Iris pigment epithelial cell (primary cell): ENCODE data around the gene BACH1.

Source experiments
- DNase-seq: peaks from one replicate; pipeline ENCODE4 v3.0.0-alpha.2; 2011; ENCODE audit warnings: low read depth

Gene BACH1

DNA sequence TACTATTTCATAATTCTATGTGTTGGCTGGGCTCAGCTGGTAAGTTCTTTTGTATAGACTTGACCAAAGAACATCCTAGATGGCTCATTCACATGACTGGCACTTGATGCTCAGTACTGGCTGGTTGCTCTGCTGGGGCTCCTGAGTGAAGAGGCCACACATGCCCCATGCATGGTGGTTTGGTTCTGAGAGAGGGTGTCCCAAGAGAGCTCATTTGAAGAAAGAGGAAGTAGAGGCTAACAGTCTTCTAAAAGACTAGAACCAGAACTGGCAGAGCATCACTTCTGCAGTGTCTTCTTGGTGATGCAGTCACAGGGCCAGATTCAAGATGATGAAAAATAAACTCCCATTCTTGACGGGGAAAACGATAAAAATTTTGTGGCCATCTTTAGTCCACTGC is 5.2 kb upstream of the BACH1 start:
- DNase-seq = no peak

DNA sequence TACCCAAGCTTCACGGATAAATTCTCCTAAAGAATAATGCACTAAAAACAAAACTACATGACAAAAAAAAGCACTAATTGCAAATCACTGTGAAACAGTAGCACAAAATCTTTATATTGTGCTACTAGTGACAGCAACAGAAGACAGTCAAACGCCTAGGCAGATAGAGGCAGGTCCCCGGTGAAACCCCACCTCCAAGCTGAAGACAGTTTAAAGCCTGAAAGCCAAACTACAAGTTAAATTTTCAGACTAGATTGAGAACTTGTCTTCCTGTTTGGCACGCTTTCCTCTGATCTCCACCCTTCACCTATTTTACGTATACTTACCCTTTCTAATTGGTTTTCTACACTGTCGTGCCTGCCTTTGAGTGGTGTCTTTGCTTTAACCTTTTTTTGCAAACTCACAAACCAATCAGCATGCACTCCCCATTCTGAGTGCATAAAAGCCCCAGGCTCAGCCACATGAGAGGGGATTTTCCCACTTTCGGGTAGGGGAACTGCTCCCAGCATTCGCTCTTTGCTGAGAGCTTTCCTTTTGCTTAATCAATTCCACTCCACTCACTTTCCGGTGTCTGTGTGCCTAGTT is 3.6 kb upstream of the BACH1 start:
- DNase-seq = no peak

DNA sequence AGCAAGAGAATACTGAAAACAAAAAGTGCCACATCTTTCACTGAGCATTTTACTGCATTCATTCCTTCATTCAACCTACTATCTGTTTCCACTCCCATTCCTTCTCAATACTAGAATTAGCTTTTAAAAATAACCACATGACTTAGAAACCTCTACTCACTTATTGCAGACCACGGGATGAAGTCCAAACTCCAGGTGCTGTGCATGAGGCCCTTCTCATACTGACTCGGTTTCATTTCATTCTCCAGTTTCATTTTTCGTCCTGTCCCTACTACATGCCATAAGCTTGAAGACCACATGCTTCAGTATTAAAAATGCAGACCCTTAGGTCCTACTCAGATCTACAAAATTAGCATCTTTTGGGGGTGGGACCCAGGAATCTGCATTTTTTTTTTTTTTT is 2.3 kb upstream of the BACH1 start:
- DNase-seq = no peak

DNA sequence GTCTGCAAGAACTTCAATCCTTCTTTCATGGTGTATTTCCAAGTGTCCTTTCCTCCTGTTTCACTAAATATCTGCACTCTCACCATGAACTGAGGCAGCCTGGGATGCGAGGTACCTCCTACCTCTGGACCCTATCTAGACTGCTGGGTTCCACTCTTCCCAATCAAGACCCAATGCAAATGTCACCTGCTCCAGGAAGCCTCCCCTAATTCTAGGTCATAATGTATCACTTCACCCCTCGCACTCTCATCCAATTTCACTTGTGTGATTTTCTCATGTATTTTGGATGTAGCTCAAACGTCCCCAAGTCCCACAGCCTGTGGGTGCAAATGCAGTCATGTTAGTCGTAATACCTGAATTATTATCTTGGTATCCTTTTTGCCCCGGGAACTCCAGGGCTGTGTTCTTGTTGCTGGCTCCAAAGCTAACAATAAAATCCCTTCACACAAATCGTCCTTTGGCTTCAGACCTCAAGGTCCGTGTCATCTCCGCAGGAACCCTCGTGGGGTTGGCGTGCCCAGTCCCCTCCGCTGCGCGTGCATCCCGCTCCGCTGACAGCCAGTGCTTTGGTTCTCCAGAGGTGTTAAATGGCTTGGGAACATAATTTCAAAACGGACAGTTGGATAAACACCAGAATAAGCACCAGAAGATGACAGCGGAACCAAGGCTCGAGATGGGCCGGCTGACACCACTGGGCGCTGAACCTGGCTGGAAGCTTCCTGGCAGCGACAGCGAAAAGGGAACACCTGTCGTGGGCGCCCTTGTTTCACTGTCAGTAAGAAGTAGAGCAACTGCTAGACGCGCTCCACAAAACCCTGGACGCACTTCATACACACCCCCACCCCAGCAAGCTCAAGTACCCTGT is 1.0 kb upstream of the BACH1 start:
- no peak for DNase-seq

DNA sequence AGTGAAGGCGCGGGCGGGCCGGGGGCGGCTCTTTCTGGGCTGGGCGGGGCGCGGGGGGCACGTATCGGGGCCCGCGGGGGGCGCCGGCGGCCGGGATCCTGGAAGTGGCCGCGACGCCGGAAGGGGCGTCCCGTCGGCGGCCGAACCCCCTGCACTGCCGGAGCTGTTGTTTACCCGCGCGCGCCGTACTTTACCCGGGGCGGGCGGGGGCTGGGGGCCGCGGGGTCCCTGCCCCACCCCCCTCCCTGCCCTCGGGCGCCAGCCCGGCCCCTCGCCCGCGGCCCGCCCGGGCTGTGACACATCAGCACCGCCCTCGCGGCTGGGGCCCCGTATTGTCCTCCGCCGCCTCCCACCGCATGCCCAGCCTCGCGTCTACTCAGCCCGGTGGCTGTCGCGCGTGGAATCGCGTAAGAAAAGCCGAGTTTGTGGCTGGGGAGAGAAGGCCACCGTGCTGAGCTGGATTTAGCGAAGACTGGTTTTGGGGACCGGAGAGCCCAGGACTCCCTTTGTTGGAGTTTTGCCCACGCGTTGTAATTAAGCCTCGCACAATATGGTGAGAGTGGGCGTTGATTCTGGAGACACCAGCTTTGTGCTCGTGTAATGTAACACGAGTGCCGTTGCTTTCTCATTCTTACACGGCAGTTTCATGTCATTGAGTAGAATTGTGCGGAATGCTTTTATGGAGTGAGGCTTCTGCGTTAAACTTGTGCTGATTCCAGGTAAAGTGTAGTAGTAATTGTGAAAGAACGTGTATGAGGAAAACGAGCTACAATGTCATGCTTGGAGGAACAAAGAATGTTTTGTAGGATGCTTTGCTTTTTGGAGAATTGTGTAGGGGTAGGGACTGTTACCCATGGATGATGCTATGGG is 559 bp downstream of the BACH1 start:
- peak; percentile 60 for DNase-seq

DNA sequence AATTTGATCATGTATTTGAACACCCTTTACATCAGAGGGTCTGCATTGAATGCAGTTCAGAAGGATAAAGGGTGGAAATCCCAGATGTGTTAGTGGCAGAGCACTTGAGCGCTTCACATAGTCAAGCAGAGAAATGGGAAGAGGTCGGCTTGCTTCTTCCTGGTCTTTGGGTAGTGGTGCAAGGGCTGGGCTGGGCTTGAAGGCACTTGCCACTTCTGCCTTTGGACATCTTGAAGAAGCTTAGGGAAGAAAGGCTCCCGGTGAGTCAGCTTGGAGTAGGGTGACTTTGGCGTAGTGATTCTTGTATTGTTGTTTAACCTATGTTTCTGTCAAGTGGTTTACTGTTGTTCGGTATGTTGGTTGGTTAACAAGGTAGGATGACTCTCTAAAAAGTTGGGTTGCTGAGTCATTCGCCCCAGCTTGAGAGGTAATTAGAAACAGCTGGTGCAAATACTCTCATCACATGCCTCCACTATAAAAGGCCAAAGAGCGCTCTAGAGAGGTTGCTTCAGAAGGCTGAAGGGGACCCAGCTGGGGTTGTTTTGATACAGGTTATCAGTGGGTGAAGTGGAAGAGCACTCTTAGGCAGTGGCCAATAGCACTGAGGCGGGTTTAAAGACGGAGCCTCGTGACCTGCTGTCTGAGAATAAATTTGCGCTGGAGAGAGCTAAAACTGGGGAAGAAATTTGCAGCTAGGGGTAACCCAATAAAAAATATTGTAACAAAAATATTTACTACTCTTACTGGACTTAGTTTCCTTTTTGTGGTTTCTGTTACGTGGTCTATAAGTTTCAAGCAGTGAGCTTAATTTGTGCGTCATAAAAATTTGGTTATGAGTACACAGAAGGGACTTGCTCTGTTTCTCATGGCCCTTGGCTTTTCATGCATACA is 1.4 kb downstream of the BACH1 start:
- DNase-seq = peak; percentile 95

DNA sequence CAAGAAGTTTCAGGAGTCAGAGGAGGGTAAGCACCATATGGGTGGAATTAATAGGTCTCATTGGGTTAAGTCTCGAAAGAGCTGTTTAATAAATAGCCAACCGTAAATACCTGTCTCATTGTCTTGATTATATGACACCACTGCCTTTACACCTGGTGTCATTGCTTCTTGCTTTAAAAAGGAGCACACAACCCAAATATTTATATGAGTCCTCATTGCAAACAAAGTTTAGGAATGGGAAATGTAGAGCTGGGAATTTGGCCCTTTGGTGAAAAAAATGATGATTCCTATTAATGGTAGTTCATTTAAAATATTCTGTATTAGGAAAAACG is 2.1 kb downstream of the BACH1 start:
- no peak for DNase-seq

DNA sequence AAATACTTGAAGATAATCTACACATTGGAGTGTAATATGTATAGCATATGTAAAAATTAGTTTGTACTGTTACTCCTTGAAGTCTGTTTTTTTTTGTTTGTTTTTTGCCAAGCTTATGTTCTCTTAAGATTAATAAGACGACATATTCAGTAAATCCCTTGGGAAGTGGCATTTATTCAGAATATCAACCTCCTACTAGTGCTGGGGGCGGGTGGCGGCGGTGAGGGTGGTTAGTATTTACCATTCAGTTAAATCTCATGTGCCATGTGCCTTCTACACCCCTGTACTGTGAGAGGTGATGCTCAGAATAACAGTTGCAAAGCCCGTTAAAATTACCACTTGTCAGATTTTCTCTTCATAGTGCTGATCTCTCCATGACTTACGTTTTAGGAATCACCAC is 3.0 kb downstream of the BACH1 start:
- DNase-seq = no peak

DNA sequence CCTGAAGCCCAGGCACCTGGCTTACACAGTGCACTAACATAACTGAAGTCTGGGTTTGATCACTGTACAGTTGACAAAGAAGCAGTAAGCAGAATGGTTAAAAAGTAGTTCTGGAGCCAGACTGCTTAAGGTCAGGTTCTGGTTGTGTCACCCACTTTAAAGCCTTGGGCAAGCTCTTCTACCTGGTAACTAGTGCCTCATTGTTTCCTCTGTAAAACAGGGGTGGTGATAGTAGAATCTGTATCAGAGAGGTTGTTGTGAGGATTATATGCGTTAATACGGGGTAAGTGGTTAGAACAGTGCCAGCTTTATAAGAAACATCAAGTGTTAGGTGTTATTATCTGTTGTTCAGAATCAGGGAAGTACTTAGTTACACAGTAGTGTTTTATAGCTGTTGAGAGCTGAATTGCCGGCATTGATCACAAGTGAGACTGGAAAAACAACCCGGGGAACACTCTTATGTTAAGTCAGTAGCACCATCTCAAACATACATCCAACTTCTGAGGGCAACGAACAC is 3.7 kb downstream of the BACH1 start:
- DNase-seq = peak; percentile 45

DNA sequence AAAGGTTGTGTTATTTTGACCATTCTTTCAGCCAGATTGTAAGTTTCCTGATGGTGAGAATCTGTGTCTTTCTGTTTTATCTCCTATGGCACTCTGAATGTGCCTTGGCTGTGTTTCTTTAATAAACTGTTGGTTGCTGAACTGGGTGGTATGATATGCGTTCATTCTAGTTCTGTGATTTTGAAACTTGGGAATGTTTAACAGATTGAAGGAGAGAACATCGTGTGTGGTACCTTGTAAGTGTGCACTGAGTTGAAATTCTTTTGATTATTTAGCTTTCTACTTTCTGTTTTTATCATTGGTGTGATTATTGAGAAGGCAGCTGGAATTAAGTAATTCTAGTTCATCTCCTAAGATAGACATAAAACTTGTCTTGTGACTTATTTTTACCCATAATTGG is 4.6 kb downstream of the BACH1 start:
- no peak for DNase-seq

DNA sequence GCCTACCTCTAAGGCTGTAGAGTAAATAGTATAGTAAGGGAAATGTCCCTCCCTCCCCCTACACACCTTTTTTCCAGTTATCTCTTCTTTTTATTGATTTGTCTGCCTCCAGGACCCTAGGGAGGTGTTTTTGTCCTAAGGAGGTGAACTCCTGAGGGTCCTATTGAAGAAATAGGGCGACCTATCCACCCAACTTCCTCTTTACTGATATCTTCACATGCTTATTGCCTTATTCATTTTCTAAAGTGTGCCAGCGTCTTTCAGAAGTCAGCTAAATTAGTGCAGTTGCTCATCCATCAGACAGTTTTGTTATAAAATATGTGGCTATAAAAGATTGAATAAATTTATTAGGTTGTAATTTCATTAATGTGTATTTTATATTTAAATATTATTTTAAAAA is 5.9 kb downstream of the BACH1 start:
- DNase-seq = no peak

DNA sequence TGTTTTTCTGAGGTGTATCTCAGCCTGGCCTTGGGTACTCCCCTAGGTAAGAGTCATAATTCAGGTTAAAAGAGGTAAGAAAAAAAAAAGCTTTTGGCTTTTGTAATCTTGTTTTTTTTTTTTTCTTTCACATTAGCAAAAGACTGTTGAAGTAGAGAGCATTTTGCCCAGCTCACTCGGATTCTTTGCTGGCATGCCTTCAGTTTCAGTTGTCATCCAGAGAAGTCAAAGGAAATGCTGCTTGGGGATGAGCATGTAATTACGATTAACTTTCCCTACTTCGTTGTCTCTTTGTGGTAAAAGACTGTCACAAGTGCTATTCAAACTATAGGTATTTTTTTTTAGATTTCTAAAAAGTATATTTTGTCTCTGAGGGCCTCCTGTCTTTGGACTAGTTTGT is 6.3 kb downstream of the BACH1 start:
- no peak for DNase-seq

DNA sequence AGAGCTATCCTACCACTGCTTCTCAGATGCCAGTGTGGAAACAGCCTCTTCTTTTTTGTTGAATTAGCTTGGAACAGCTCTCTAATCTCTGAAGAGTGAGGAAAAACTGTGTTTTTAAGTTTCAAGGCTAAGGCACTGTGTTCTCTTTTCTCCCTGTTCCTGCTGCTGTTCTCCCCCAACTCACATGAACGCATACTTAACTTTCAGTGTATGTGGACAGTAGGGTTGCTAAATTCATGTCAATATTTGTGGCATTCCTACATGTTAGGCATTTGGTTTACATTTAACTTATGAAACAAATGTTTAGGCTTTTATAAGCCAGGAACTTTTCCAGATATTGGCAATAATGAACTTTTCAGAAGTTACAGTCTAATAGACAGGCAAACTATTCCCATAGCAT is 6.8 kb downstream of the BACH1 start:
- DNase-seq = no peak

DNA sequence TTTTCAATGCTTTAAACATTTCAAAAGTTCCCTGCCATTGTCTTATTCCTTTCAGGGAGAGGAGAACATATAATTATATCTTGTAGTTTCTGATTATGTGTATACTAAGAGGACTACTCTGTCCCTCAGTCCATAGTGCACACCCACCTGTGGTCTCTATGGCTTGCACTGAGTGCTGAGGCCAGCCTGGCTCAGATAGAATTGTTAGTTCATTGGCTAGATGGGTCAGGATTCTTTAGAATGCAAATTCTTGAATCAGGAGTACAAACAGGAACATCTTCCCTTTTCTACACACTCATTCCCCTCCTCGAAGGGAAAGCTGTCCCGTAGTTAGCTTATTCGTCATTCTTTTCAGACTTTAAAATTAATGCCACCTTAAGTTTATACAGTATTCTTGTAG is 8.2 kb downstream of the BACH1 start:
- no peak for DNase-seq

DNA sequence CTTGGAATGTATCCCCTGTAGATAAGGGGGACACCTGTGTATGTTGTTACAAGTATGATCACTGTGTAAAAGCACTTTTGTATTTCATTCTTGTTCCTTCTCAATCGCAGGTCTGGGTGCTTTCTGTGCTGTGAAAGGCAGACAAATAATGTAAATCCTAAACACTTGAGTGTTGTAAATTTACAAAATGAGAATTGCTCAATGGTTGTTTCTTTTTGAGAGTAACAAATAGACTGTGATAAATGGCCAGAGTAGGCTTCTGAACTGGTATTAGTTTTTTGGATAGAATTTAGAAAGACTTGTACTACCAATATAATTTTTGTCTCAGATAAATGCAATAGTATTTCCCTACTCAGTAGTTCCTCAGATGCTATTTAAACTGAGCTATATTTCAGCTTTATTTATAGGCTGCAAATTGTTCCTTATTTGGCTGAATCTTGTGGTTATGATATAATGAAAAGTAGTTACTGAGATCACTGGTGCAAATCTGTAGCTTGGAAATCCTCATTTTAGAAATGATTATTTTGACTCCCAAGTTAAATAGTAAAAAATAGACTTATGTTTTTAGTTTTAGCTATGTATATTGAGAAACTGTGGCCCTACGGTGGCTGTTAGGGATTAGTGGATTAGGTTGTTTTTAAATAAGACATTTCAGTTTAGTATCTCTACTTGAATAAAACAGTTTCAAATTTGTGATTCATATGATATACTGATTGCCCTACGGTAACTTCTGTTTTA is 9.2 kb downstream of the BACH1 start:
- no peak for DNase-seq

DNA sequence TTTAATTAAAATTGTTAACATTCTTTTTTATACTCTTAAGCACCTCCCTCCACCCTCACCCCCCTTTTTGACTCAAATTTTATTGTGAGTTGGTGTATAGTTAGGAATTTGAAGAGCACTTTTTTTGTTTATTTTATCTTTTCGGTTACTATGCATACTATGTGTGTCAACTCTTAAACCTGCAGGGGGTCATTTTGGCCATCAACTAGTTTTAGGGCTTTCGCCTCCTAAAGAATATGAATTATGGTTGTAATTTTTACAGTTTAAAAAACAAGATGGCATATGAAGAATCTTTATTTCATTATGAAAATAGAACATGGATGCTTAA is 9.7 kb downstream of the BACH1 start:
- DNase-seq = no peak

DNA sequence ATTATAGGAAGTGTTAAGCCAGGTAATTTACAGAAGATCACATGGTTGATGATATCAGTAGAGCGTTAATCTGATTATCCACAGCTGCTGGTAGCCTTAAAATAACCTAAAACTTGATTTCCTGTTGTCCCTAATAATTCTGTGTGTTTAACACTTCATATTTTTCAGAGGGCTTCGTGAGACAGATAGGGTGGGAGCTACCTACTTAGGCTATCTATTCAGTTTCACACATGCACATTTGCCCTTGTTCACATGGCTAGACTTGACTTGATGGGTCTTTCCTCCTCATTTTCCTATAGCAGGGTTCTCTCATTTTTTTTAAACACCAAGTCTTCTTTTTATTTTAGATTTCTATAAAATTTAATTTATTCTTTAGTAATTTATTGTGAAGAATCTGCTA is 11.0 kb downstream of the BACH1 start:
- no peak for DNase-seq

DNA sequence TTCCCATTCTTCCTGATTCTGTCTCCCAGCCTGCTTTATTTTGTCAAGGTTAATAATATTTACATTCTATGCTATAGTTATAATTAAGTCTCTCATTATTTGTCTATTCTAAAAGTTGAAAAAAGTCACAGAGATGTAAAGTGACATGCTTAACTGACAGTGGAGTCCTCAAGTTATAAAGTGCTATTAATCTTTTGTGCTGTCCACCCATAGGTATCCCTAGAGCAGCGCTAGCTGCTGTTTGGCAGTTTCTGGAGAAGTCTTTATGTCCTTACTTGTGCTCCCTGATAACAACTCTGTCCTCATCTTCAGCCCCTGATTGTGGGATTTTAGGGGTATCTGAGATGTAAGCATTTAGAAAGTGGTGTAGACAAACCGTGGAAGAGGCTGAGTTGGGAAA is 13.1 kb downstream of the BACH1 start:
- DNase-seq = no peak

DNA sequence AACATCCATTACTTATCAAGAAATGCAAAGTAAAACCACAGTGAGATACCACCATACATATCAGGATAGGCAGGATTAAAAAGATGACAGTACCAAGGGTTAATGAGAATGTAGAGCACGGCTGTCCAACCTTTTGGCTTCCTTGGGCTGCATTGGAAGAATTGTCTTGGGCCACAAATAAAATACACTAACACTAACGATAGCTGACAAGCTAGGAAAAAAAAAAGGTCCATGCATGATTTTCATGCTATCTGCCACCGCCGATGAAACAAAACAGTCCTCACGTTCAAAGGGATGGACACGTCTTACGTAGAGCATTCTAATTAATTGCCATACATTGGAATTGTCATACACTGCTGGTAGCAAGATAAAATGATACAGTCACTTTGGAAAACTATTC is 14.3 kb downstream of the BACH1 start:
- no peak for DNase-seq

DNA sequence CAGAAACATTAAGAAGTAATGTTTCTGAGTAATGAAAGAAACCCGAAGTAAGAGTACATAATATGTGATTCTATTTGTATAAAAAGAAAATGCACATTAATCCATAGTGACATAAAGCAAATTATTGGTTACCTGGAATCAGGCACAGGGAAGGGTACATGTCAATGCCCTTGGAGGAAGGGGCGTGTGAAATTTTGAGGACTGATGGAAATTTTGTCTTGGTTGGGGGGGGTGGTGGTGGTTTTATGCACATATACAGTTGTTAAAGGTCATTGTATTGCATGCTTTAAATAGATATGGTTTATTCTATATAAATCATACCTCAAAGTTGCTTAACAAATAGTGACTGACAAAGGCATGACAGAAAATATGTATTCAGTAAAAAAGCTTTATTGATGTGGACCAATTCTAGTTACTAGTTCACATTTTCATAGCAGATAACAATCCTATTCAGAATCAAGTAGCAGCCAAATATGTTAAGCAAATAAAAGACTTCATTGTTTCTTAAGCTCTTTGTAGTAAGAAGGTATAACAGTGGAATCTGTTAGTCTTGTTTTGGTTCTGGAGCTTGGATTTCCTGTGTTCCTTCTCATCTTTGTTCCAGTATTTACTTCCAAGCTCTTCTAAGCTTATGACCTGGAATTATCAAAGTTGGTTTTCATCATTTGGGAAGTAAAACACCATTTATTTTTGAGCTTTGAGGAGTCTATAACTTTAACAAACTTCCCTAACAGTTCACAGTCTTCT is 15.1 kb downstream of the BACH1 start:
- no peak for DNase-seq
